Umbilical cord (tissue), 2 donors: ENCODE data around the gene TXNDC11. TPM values are rescaled to one million over a fixed set of nuclear protein-coding genes. Genes with fewer than 3 reads are reported as not detected.

ENCODE experiments used
- DNase-seq: peaks from one replicate; pipeline ENCODE4 v3.0.0-alpha.2; 2015; ENCODE audit warnings: low spot score
- total RNA-seq: library from RNA; depleted of rRNA; stranded (reverse); fragments of >200 nt; gene quantifications from one replicate; pipeline ENCODE4 v1.2.3, GENCODE V29; 2014; ENCODE audit warnings: low replicate concordance; ENCODE audit not compliant: insufficient read depth

Gene TXNDC11
- total RNA-seq, 1 donor from 2014 or later, result 30.3 TPM

DNA sequence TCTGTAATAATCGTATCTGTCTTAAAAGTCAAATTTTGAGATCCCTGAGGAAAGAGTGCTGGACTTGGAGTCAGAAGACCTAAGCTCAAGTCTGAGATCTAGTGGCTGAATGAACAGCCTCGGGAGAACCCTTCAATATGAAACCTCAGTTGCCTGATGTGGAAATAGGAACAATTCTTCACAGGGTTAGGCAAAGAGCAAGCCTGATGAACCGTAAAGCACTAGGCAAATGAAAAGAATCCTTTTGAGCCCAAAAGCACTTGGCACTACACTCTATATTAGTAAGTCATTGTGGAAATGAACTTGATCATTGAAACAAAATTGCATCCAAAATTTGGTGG, 20.2 kb downstream of the TXNDC11 start:
- no peak for DNase-seq

DNA sequence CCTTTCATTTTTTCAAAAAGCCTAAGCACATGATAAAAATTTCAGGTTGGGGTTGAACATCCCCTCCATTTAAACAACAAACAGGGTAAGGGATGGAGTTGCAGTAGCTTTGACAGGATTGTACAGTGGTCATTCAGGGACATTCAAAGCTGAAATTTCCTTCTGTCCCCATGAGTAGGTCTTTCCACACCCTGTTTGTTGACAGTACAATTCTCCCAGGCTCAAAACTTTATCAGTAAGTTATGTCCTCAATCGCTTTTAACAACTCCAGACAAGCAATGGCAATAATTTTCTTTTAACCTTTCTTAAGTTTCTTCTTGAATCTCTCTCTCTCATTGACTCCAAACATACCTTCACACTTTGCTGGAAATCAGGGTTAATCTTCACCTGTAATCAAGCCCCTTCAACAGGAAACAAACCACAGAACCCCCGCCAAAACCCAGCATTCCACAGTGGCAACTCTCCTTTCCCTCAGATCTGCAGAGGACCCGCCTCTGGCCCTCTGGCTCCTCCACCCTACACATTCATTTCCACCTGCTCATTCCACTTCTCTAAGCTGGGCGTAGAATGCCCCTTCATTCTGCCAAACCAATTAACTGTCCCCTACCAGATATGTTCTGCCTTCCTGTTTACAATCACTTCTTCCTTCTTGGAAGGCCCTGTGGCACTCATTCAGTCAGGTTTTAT, 20.7 kb downstream of the TXNDC11 start:
- DNase-seq, result no peak

GRCh38 chr16:11719762-11720161, 22.9 kb downstream of the TXNDC11 start:
- no peak for DNase-seq

- no peak for DNase-seq
Measured at GRCh38 chr16:11719171-11719570, 23.5 kb downstream of the TXNDC11 start.

DNA sequence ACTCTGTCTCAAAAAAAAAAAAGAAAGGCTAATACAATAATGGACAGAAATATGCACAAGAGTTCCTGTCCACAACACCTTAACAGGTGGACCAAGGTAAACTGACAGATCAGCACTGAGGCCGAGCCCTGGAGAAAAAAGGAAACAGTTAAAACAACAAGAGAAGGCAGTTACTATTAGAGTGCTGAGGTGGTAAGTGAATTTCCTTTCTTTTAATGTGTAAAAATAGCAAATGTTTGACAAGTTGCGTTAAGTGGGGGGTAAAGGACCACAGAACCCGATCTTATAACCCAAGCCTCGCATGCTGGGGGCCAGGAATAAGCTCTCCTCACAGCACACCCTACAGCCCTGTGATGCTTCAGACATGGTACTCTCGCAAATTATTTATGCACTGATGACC, 24.8 kb downstream of the TXNDC11 start:
- no peak for DNase-seq

DNA sequence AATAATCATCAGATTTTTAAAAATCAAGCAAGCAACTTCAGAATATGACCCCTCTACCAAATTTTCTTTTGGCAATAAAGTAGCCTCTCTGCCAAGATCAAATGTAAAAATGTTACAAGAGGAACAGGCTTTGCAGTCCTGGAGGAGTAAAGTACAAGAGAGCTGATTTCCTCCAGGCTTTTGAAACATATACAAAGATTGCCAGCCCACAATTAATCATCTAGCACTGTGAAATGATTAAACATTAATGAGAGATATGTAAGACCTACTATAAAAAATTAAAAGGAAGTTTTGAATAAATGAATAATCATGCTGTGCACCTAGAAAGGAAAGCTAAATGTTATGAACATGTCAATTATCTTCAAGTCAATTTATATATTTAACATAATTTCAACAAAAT, 26.3 kb downstream of the TXNDC11 start:
- no peak for DNase-seq

- DNase-seq, result no peak
Measured at GRCh38 chr16:11715246-11715947, 27.3 kb downstream of the TXNDC11 start.

GRCh38 chr16:11712122-11712521, 30.5 kb downstream of the TXNDC11 start:
- DNase-seq, result no peak

GRCh38 chr16:11711662-11712061, 31.0 kb downstream of the TXNDC11 start:
- no peak for DNase-seq

- no peak for DNase-seq
Measured at GRCh38 chr16:11708421-11708820, 34.2 kb downstream of the TXNDC11 start.

- DNase-seq, result no peak
Measured at GRCh38 chr16:11707679-11708197, 34.9 kb downstream of the TXNDC11 start.

- DNase-seq, result no peak
Measured at GRCh38 chr16:11706180-11706742, 36.4 kb downstream of the TXNDC11 start.

- peak; percentile 10 for DNase-seq
Measured at GRCh38 chr16:11705311-11706025, 37.2 kb downstream of the TXNDC11 start.

DNA sequence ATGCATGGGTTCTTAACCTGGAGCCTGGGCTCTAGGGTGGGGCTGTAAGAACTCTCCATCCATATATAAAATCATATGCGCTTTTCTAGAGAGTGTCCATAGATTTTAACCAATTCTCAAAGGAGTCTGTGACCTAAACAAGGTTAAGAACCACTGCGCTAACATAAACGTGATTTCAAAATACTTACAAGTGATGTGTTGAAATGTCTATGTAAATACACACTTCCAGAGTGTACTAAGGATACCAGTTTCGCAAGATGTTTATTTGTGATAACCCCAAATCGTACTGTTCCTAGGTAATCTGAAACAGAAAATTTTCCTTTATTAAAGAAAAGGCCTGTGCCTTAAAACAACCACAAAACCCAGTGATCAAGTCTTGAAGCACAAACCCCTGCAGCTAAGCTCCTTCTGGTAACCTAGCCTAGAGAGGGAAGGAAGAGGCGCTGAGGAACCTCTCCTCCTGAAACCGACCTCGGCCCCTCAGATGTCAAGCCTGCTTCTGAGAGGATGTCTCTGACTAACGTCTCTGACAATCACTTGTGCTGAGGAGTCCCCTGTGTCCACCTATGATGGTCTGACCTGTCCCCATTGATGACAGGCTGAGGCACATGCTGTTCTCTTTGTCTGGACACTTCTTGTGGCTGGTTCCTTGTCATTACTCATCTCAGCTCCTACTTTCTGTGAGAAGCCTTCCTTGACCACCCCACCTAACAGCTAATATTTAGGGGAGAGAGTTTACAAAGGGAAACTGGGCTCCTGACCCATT, 42.2 kb downstream of the TXNDC11 start:
- DNase-seq, result no peak

DNA sequence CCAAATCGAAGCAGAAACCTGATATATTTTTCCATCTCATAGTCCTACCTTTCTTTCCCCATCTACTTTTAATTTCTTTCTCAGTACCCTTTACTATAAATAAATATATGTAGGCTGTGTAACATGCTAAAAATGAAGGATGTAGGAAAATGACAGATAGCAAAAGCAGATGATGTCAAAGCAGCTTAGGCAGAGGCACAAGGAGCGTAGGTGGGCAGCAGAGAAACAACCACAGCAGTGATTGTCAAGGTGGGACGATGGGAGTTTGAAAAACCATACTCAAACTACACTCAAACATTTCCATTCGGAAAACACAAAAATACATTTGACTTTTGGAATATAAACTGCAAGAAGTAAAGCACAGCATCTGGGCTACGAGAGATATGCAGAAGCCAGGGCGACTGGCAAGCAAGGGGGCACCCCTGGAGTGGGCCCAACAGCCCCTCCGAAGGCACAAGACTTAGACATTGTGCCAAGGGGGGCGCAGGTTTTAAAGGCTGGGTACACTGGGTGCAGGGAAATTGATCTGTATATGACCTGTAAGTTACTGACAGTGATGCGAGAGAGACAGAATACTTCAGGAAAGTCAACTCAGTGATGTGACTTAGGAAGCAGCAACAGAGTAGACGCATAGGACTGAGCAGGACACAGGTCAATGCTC, 43.3 kb downstream of the TXNDC11 start:
- no peak for DNase-seq

GRCh38 chr16:11698271-11698689, 44.4 kb downstream of the TXNDC11 start:
- DNase-seq, result no peak

DNA sequence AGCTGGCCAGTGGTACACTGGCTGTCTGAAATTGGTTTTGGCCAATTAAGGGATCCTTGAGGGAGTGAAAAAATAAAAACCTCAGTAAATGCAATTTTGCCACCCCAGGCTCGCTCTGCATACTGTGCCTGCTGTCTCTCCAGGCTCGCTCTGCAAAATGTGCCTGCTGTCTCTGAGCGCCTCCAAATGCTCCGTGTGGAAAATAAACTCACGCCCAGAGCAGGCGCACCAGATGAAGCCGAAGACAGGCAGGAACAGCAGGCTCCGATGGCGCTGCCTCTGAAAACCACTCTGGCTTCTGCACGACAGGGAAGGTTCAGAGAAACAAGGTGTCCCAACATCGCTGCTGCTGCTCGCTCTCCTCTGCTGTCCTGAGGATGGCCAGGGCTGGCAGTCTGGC, 45.3 kb downstream of the TXNDC11 start:
- DNase-seq, result no peak

DNA sequence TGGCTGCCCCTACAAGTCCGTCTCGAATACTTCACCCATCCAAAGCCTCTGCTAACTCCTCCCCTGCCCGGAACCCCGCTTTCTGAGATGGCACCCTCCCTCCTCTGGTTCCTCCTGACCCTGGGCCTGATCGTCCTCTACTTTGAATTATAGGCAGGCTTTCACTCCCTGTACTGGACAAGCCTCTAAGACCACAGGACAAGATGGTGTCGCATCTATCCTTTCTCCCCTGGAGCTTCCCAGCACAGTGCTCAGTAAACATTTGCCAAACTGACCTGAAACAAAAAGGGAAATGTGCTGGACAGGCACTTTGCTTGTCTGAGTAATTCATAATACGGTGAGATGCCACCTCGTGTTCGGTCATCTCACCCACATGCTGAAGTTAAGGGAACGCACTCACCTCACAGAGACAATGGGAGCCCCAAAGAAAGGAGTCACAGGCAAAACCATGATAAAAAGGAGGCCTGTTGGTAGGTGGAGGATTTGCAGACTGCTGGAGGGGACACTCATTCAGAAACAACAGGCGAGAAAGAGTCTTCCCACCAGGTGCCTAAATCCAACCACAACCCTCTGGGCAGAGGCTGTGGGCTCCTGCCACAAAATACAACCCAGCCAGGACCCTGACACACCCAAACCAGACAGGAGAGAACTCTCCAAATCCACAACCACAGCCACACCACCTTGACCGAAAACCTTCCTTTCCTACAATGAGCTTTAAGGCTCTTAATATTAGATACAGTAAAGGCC, 46.2 kb downstream of the TXNDC11 start:
- DNase-seq, result no peak

- no peak for DNase-seq
Measured at GRCh38 chr16:11692651-11693050, 50.0 kb downstream of the TXNDC11 start.

DNA sequence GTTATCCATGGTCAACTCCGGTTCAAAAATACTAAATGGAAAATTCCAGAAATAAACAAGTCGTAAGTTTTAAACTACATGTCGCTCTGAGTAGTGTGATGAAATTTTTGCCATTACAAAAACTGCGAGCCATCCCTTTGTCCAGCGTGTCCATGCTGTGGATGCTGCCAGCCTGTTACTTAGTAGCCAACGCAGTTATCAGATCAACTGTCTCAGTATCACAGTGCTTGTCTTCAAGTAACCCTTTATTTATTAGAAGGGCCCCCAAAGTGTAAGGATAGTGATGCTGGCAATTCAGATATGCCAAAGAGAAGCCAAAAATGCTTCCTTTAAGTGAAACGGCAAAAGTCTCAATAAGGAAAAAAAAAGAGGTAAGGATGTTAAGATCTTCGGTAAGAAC, 50.5 kb downstream of the TXNDC11 start:
- no peak for DNase-seq
